ENCODE measurements around the gene EHBP1L1.

Gene EHBP1L1

GRCh38 chr11:65611028-65611757, 35.3 kb downstream of the EHBP1L1 start:
- no peak overlapping the region for H3K4me3 ChIP-seq (ENCODE audit: low read depth, low read length)
- TF ChIP-seq, protein P1, sequence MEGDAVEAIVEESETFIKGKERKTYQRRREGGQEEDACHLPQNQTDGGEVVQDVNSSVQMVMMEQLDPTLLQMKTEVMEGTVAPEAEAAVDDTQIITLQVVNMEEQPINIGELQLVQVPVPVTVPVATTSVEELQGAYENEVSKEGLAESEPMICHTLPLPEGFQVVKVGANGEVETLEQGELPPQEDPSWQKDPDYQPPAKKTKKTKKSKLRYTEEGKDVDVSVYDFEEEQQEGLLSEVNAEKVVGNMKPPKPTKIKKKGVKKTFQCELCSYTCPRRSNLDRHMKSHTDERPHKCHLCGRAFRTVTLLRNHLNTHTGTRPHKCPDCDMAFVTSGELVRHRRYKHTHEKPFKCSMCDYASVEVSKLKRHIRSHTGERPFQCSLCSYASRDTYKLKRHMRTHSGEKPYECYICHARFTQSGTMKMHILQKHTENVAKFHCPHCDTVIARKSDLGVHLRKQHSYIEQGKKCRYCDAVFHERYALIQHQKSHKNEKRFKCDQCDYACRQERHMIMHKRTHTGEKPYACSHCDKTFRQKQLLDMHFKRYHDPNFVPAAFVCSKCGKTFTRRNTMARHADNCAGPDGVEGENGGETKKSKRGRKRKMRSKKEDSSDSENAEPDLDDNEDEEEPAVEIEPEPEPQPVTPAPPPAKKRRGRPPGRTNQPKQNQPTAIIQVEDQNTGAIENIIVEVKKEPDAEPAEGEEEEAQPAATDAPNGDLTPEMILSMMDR (IDR thresholded peaks at IDR 0.05; ENCODE audit: borderline replicate concordance, insufficient read depth, low read depth, low read length): no peak

DNA sequence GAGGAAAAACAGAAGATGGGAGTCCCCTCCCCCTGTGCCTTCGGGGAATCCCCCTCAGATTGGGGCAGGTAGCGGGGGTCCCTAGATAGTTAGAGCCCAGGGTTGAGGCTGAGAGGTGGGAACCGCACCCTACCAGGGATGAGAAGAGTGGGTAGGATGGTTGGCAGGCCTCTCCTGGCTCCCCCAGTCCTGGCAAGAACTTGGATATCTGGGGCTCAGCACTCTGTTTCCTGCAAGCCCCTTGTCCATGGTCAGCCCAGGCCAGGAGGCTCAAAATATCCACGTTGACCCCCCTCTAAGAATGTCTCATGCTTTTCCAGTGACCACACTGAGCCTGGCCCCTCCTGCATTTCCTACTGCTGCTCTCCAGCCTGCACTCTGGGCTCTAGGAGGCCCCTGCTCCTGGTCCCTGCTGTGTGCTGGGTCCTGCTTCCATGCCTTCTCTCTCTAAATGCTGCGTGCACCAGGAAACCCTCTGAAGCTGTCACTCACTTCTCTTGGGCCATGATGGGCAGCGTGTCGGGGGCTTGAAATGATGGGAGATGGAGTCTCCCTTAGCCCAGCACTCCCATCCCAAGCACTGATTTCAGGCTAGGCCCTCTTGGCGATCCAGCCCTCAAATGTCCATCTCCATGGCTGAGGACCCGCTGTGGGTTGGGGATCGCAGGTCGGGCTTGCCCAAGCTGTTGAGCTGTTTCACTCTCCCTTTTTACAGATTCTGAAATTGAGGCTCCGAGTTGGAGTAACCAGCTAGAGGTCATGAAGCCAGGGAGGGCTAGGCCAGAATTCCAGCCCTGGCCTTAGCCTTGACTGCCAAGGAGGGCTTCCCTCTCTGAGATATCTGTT, 36.1 kb downstream of the EHBP1L1 start:
- TF ChIP-seq, protein P1 (IDR thresholded peaks at IDR 0.05; ENCODE audit: borderline replicate concordance, insufficient read depth, low read depth, low read length): no peak
- no peak overlapping the region for H3K4me3 ChIP-seq (ENCODE audit: low read depth, low read length)

GRCh38 chr11:65612691-65613090, 36.8 kb downstream of the EHBP1L1 start:
- peak overlapping the region; percentile 87 for H3K4me3 ChIP-seq (ENCODE audit: low read depth, low read length)
- TF ChIP-seq, protein P1 (IDR thresholded peaks at IDR 0.05; ENCODE audit: borderline replicate concordance, insufficient read depth, low read depth, low read length): no peak

DNA sequence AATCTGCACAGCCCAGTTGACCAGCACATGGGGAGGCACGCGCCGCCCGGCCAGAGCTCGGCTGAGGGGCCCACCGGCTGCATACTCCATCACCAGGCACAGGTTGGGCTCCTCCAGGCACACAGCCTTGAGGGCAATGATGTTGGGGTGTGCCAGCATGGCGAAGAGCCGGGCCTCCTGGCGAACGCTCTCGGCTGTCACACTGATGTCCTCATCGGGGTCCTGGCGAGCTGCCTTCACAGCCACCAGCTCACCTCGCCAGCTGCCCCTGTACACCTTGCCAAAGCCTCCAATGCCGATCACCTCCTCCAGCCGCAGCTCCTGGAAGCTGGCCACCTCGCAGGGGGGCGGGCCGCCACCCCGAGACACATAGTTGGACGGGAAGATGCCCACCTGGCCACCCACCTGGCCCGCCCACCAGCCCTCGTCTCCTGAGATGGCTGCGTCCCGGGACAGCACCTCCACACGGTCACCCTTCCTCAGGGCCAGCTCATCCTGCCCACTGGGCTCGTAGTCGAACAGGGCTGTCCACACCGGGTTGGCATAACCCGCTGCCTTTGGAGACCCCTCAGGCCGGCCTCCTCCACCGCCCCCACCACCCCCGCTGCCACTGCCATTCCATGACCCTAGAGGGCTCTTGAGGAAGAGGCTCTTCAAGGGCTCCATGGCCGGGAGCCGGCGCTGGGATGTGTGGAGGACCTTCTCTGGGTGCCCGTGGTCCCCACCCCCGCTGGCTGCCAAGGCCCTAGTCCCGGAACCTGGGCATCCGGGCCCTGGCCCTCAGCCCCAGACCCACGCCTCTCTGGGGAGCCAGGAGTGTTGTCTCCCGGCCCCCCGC, 37.5 kb downstream of the EHBP1L1 start:
- peak overlapping the region; percentile 87 for H3K4me3 ChIP-seq (ENCODE audit: low read depth, low read length)
- TF ChIP-seq, protein P1 (IDR thresholded peaks at IDR 0.05; ENCODE audit: borderline replicate concordance, insufficient read depth, low read depth, low read length): no peak

GRCh38 chr11:65615229-65615949, 39.5 kb downstream of the EHBP1L1 start, which contains the start of gene PCNX3:
PCNX3 (plus strand) TSS chr11:65615776; CDS start chr11:65616312, 536 bp downstream.
- H3K4me3 ChIP-seq (ENCODE audit: low read depth, low read length): peak within 1 kb of the TSS; percentile 90

More at GRCh38 chr11:65615229-65615949, 39.5 kb downstream of the EHBP1L1 start, which contains the start of gene PCNX3:
- TF ChIP-seq, protein P1 (IDR thresholded peaks at IDR 0.05; ENCODE audit: borderline replicate concordance, insufficient read depth, low read depth, low read length): no peak
